IPS-18c (cell line): ENCODE data around the gene NTRK3.
"Not testable (repeated sequence)": the region's sequence is repeated elsewhere in the genome, so short reads cannot be mapped to it uniquely, and the experiment has no call there.

Experiments
- H3K4me3 ChIP-seq: 2 replicates; pipeline ENCODE4 v1.7.0; 2013; ENCODE audit warnings: low read depth, mild to moderate bottlenecking, low read length, moderate library complexity; ENCODE audit not compliant: insufficient read depth
- H3K9me3 ChIP-seq: one replicate; pipeline ENCODE4 v1.6.1; 2013; ENCODE audit warnings: mild to moderate bottlenecking, low read length, moderate library complexity; ENCODE audit not compliant: control insufficient read depth, insufficient read depth

NTRK3 gene

DNA sequence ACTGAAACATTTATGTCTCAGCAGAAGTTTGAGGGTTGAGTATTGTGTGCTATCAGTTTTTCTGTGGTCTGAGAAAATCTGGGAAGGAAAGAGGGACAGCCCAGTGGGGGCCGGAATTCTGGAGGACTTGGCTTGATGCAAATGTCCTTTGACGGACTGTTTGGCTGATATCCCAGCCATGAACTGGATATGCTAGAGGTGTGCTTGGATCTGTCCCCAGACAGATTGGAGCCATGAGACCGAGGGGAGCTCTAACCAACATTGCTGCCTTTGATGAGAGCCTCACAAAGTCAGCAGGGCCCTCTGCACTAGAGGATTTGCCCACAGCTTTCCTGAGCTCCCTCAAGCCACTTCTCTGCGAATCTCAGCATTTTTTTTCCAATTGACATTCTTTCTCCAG is 405.6 kb downstream of the NTRK3 start:
- H3K9me3 ChIP-seq = no peaks in the 10 kb centered on the region
- no peak overlapping the region for H3K4me3 ChIP-seq

DNA sequence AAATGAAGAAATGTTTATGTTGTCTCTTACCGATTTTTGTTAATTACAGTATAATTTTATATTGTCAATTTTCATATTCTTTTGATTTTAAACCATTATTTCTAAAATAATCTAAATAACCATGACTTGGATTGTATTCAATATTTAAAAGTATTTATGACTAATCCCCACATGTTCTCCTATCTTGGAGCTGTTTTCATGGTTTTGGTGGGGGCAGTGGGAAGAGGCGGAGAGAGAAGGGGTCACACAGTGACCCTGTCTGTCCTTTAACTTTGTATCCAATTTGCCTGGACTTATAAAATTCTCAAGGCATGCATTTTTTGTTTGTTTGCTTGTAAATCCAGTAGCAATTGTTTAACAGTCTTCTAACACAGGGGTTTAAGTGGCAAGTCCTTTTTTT is 407.4 kb downstream of the NTRK3 start:
- no peak overlapping the region for H3K4me3 ChIP-seq

DNA sequence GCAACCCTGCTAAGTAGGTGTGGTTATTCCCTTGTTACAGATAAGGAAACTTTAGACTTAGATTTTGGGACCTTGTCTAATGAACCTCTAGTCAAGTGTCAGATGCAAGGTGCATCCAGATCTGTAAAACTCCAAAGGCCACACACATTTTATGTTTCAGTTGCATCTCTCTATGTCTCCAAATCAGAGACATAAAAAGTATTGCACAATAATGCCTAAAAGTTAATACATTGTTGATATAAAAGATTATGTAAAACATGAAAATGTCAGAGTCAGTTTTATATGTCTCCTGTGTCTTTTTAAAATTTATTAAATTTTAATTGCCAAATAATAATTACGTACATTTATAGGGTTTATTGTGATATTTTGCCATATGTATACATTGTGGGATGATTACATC is 408.5 kb downstream of the NTRK3 start:
- no peak overlapping the region for H3K4me3 ChIP-seq
- no peaks in the 10 kb centered on the region for H3K9me3 ChIP-seq

More for the DNA sequence above, 407.4 kb downstream of the NTRK3 start:
- H3K9me3 ChIP-seq = no peaks in the 10 kb centered on the region

DNA sequence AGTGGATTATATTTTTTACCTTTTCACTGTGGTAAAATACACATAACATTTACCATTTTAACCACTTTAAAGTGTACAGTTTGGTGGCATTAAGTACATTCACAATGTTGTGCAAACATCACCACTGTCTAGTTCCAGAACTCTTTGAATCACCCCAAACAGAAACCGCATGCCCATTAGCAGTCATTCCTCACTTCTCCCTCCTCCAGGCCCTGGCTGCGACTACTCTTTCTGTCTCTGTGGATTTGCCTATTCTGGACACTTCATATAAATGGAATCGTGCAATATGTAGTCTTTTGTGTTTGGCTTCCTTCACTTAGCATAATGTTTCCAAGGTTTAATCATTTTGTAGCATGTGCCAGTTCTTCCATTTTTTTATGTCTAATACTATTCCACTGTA is 409.8 kb downstream of the NTRK3 start:
- Histone ChIP-seq H3K4me3 (no peak overlapping the region), H3K9me3 (no peaks in the 10 kb centered on the region)

DNA sequence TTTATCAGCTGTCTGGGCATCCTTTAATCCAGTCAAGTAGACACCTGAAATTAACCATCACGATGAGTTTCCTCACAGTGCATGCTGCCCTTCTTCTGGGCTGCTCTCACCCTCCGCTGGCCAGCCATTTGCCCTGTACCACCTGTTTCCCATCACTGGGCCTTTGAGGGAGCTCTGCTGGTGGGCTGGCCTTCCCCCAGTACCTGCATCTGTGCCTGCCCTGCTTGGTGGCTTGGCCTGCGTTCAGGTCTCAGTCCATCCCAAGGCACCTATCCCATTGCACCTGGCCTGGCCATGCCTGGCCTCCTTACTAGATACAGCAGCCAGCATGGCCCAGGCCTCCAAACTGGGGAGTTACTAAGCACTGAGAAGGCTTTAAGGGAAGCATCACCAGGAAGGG is 413.2 kb downstream of the NTRK3 start:
- Histone ChIP-seq H3K9me3 (no peaks in the 10 kb centered on the region), H3K4me3 (no peak overlapping the region)

DNA sequence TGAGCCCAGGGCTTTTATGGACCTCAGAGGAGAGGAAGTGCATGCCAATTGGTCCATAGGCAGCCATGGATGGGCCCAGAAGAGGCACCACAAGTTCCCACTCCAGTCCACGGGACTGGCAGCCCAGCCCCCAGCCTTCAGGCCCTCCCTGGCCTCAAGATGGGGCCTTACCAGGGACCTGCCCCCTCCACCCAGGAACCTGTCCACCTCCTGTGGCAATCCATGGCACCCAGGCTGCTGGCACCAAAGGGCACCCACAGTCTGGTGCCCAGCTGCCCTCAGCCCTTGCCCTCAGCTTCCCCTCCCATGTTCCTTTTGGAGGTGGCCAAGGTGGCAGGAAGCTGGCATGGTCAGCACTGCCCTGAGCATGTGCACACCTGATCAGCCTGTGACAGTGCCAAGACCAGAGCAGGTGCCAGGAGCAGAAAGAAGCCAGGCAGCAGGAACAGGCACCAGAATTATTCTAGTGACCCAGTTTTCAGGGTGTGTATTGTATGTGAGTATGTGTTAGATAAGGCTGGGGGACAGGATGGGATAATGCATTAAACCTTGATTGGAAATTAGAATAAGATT is 415.0 kb downstream of the NTRK3 start:
- H3K4me3 ChIP-seq = no peak overlapping the region
- H3K9me3 ChIP-seq = no peaks in the 10 kb centered on the region

DNA sequence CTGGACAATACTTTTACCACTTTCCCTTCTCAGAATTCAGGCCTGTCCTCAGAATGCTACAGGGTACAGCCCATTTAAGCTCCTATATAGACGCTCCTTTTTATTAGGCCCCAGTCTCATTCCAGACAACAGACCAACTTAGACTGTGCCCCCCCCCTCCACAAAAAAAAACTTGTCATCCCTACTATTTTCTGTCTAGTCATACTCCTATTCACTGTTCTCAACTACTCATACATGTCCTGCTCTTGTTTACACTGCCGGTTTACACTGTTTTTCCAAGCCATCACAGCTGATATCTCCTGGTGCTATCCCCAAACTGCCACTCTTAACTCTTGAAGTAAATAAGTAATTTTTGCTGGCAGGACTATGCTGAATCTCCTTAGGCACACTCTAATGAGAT is 420.7 kb downstream of the NTRK3 start:
- H3K4me3 ChIP-seq, H3K9me3 ChIP-seq: not testable (repeated sequence)

DNA sequence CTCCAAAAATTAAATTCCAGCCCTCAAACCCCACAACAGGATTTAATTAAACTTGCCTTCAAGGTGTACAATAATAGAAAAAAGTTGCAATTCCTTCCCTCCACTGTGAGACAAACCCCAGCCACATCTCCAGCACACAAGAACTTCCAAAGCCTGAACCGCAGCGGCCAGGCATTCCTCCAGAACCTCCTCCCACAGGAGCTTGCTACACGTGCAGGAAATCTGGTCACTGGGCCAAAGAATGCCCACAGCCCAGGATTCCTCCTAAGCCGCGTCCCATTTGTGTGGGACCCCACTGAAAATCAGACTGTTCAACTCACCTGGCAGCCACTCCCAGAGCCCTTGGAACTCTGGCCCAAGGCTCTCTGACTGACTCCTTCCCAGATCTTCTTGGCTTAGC is 423.2 kb downstream of the NTRK3 start:
- not testable (repeated sequence) for H3K4me3 ChIP-seq, H3K9me3 ChIP-seq

DNA sequence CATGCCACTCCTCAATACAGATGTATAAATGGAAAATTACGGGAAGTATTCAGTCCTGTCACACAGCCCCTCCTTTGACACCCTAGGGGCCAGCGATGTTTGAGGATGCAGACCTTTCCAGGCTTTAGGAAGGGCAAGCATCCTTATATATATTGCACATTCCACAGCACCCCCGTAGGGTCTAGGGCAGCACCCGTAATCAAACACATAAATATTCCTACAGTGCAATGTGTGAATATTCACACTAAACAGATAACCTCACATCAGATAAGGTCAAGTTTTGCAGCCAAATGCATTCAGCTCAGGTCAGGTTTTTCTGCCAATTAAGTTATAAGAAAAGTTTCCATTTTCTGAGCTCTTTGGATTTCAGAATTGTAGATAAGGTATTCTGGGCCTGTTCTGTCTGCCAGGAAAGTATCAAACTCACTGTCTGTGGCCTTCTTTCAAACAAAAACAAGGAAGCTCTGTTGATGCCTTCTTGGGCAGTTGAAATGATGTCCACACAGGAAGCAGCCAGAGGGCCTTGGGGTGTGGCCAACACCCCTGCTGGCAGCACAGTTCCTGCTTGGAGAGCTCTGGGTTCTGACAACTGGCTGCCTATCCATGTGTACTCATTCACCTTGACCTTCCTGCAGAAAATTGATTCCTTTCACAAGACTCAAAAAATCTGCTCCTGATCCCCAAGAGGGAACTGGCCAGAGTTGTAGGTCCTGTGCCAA is 427.0 kb downstream of the NTRK3 start:
- Histone ChIP-seq H3K9me3 (peaks cover 2% of the 10 kb centered on the region), H3K4me3 (no peak overlapping the region)

DNA sequence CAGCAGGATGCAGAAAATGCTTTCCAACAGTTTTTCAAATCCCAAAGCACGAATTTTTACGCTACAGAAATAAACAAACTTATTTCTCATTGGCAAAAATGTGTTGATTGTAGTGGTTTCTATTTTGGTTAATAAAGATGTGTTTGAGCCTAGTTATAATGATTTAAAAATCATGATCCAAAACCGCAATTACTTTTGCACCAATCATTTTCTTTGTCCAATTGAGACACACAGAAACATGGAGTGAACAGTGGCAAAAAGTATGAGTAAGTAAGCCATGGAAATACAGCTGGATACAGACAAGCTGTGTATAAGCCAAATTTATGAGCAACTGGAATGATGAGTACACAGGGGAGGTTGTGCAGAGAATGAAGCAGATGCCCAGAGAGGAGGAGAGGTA is 427.9 kb downstream of the NTRK3 start:
- Histone ChIP-seq H3K9me3 (peaks cover 2% of the 10 kb centered on the region), H3K4me3 (no peak overlapping the region)

DNA sequence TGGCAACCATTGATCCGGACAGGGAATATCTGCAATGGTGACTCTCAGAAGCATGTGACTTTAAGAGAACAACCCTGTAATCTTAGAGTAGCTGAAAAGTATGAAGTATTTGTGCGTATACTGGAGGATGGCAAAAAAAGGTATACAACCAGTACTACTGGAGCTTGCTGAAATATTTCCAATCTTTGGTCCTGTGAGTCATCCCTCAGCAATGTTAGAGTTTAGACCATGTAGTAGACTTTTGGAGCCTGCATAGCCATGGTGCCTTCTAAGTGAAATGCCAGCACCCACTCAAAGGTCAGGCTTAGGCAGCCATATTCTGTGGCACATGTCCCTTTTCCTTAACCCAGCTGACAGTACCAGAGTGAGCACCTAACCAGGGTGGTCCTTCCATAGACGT is 429.4 kb downstream of the NTRK3 start:
- no peak overlapping the region for H3K4me3 ChIP-seq
- H3K9me3 ChIP-seq = peaks cover 2% of the 10 kb centered on the region

DNA sequence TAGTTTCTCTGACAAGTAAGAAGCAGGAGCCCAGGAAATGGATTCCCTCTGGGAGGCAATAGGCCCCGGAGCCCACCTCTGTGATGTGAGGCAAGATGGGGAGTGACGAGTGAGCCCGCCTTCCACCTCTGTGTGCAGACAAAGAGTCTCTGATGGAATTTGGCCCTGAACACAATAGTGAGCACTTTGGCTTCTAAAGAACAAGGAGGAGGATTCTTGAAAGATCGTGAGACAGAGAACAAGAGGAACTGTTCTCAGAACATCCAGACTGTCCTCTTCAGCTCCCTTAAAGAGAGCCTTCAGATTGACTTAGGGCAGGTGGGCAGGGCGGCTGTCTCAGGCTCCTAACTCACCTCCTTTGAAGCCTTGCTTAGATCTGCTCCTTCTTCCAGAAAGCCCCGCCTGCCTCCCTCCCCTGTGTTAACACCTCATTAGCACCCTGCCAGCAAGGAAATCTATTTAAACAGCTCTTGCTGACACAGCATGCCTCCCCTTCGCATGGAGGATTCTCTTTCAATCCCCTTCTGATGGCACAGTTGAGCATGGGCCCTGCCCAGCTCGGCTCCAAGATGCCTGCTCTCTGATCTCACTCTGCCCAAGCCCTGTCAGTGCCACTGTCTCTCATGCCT is 430.3 kb downstream of the NTRK3 start:
- H3K9me3 ChIP-seq = peaks cover 2% of the 10 kb centered on the region
- H3K4me3 ChIP-seq = no peak overlapping the region

DNA sequence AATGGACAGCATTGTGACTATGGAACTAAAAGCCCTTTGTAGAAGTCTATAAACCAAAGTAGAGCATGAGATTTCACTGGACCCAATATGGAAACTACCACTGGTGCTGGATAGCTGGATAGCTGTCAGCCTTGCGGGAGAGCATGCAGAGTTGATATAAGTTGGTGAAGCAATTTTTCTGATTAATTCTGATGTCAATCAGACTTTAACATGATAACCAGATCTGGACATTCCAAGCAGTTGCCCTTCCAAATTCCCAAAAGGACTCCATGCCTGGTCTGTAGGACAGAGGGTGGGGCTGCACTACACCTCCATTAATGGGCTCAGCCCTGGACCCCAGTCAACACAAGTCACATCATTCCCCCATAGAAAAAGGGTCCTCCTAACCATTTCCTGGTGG is 437.8 kb downstream of the NTRK3 start:
- Histone ChIP-seq H3K9me3 (no peaks in the 10 kb centered on the region), H3K4me3 (no peak overlapping the region)

DNA sequence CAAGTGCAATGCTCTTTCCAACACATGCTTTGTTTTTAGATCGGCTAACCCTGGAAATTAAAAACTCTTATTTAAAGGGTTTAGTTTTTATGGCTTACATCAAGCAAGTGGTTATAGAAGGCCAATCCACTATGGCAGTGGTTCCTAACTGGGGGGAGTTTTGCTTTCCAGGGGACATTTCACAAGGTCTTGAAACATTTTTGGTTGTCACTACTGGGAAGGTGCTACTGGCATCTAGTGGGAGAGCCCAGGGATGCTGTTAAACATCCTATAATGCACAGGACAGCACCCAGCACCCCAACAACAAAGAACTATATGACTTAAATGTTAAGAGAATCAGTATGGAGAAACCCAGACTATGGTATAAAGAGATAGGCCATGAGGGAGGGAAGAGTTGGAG is 439.0 kb downstream of the NTRK3 start:
- H3K9me3 ChIP-seq = no peaks in the 10 kb centered on the region
- no peak overlapping the region for H3K4me3 ChIP-seq

DNA sequence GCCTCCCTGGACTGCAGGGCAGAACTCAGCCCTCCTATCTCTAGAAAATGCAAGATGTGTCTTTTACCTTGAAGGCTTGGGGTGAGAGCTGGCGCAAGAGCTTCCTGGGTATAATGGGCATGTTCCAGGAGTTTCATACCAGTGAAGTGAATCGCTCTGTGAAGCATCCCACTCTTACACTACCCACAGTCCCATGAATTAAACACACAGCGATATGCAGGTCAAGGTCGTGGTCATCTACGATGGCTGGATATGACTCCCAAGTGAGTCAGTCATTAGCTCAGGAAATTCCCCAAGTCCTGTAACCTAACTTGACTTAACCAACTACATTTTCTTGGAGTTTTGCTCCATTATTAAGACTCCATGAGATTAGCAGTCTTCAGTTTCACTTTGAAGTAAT is 439.7 kb downstream of the NTRK3 start:
- no peaks in the 10 kb centered on the region for H3K9me3 ChIP-seq
- no peak overlapping the region for H3K4me3 ChIP-seq

DNA sequence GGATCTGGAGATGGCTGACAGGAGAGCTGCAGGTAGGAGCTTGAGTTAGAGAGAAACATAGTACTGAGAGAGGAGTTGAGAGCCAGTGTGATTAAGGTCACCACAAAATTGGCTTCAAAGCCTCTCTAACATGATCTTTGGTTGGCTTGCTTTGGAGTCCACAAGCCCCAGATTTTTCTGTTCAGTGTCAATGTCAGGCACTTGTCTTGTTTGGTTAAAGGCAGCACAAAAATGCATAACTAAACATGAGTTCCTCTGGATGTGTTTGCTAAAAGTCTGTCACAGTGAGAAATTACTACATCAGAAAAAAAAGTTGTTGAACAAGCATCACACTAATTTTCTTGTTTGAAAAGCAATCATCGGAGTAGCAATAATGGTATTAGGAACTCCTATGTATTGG is 440.5 kb downstream of the NTRK3 start:
- H3K4me3 ChIP-seq = no peak overlapping the region
- H3K9me3 ChIP-seq = no peaks in the 10 kb centered on the region
